CD14-positive monocyte (primary cell): ENCODE measurements around the gene MUTYH. TPM values are rescaled to one million over a fixed set of nuclear protein-coding genes. Genes with fewer than 3 reads are reported as not detected.

ENCODE experiments used
- DNase-seq, 3 donors: peaks; one replicate each; pipeline ENCODE4 v3.0.0-alpha.2; 2011 to 2022
- H2AFZ ChIP-seq: 2 replicates; pipeline ENCODE4 v1.6.0; 2012; ENCODE audit warnings: mild to moderate bottlenecking, low read depth, low read length, inconsistent platforms; ENCODE audit not compliant: insufficient read depth, poor library complexity, severe bottlenecking
- H3K27ac ChIP-seq, 2 donors: 1 replicate in 1 of 2; 2 replicates in 1 of 2; pipeline ENCODE4 v1.5.1; 2012 to 2013; ENCODE audit warnings: low read length in 2 of 2, control low read depth in 1 of 2, inconsistent platforms in 1 of 2, low read depth in 1 of 2, mild to moderate bottlenecking in 1 of 2
- H3K27me3 ChIP-seq, 2 donors: one replicate each; pipeline versions ENCODE4 v1.6.0 to v1.6.1; 2011 to 2013; ENCODE audit warnings: low read length in 2 of 2; ENCODE audit not compliant: control insufficient read depth in 2 of 2, insufficient read depth in 2 of 2
- H3K36me3 ChIP-seq, 2 donors: replicated peaks in 1 of 2; 1 replicate in 1 of 2; 2 replicates in 1 of 2; pipeline versions ENCODE4 v1.5.1 to v1.6.1; 2012 to 2013; ENCODE audit warnings: low read length in 2 of 2, control low read depth in 1 of 2, inconsistent platforms in 1 of 2, mild to moderate bottlenecking in 1 of 2; ENCODE audit not compliant: insufficient read depth in 2 of 2, control insufficient read depth in 1 of 2
- H3K4me1 ChIP-seq, 2 donors: 1 replicate in 1 of 2; 2 replicates in 1 of 2; pipeline versions ENCODE4 v1.5.1 to v1.6.1; 2012 to 2013; ENCODE audit warnings: low read length in 2 of 2, control low read depth in 1 of 2, inconsistent platforms in 1 of 2, mild to moderate bottlenecking in 1 of 2, moderate library complexity in 1 of 2; ENCODE audit not compliant: insufficient read depth in 2 of 2, control insufficient read depth in 1 of 2
- H3K4me2 ChIP-seq: replicated peaks from 2 replicates; pipeline ENCODE3; 2012; ENCODE audit warnings: low read length, moderate library complexity, mild to moderate bottlenecking; ENCODE audit not compliant: poor library complexity, severe bottlenecking; ENCODE audit errors: extremely low read depth
- H3K4me3 ChIP-seq, 3 experiments: fragments of 200-600 bp in 1 of 3; sonication (generic) in 1 of 3; replicated peaks in 1 of 3; 1 replicate in 2 of 3; 2 replicates in 1 of 3; pipeline ENCODE4 v1.5.1; 2011 to 2013; ENCODE audit warnings: low read length in 3 of 3, mild to moderate bottlenecking in 3 of 3, control low read depth in 2 of 3, low read depth in 2 of 3, inconsistent platforms in 1 of 3, moderate library complexity in 1 of 3
- H3K79me2 ChIP-seq: 2 replicates; pipeline ENCODE4 v1.6.0; 2012; ENCODE audit warnings: mild to moderate bottlenecking, control low read depth, inconsistent platforms, low read length, moderate library complexity; ENCODE audit not compliant: insufficient read depth
- H3K9ac ChIP-seq: 2 replicates; pipeline ENCODE4 v1.6.0; 2017; ENCODE audit warnings: low read length, mild to moderate bottlenecking; ENCODE audit not compliant: insufficient read depth, poor library complexity, severe bottlenecking
- H3K9me3 ChIP-seq, 2 donors: replicated peaks in 1 of 2; 1 replicate in 1 of 2; 2 replicates in 1 of 2; pipeline versions ENCODE4 v1.5.1 to v1.6.1; 2012 to 2013; ENCODE audit warnings: low read length in 2 of 2, control low read depth in 1 of 2; ENCODE audit not compliant: control insufficient read depth in 1 of 2, insufficient read depth in 1 of 2
- H4K20me1 ChIP-seq: 2 replicates; pipeline ENCODE4 v1.6.0; 2012; ENCODE audit warnings: mild to moderate bottlenecking, low read length, control low read depth, moderate library complexity; ENCODE audit not compliant: insufficient read depth
- H3K27ac Mint-ChIP-seq, 7 donors: one replicate each; pipeline ENCODE4 v1.8.0; 2020; ENCODE audit warnings: mild to moderate bottlenecking in 7 of 7, mixed read lengths in 7 of 7, moderate library complexity in 6 of 7, inconsistent platforms in 2 of 7
- H3K27me3 Mint-ChIP-seq, 3 donors: one replicate each; pipeline ENCODE4 v1.8.0; 2021 to 2022; ENCODE audit warnings: low read depth in 3 of 3, mild to moderate bottlenecking in 3 of 3, mixed read lengths in 3 of 3, moderate library complexity in 3 of 3, inconsistent platforms in 1 of 3
- H3K36me3 Mint-ChIP-seq, 2 donors: one replicate each; pipeline ENCODE4 v1.8.0; 2020; ENCODE audit warnings: mixed read lengths in 2 of 2, inconsistent platforms in 1 of 2, mild to moderate bottlenecking in 1 of 2
- H3K4me1 Mint-ChIP-seq: one replicate; pipeline ENCODE4 v1.8.0; 2020; ENCODE audit warnings: mild to moderate bottlenecking, mixed read lengths
- H3K4me3 Mint-ChIP-seq, 2 donors: one replicate each; pipeline ENCODE4 v1.8.0; 2020; ENCODE audit warnings: mild to moderate bottlenecking in 2 of 2, mixed read lengths in 2 of 2, moderate library complexity in 1 of 2
- H3K9me3 Mint-ChIP-seq, 7 donors: one replicate each; pipeline ENCODE4 v1.8.0; 2020 to 2022; ENCODE audit warnings: mixed read lengths in 7 of 7, mild to moderate bottlenecking in 6 of 7, moderate library complexity in 6 of 7, inconsistent platforms in 2 of 7
- WGBS: methylation state at CpG from one replicate; pipeline ENCODE4 v1.1.5; 2013; ENCODE audit warnings: missing lambda C conversion rate; ENCODE audit not compliant: insufficient coverage; 5-methylcytosine and 5-hydroxymethylcytosine counted together
- intact Hi-C, 2 donors: fragments of 100-400 bp; cut with micrococcal nuclease; formaldehyde crosslinking; loops; one replicate each; pipeline versions ENCODE4 v1.15.0 to v1.15.1; 2023
- polyA plus RNA-seq, 3 donors: library from polyadenylated mRNA; depleted of rRNA in 1 of 3; unstranded in 2 of 3; stranded (reverse) in 1 of 3; fragments of 300-500 nt in 2 of 3; fragments of >200 nt in 1 of 3; fragmentation: Illumina TruSeq in 2 of 3; gene quantifications; 1 replicate in 2 of 3; 2 replicates in 1 of 3; pipeline ENCODE4 v1.2.3, GENCODE V29; 2012 to 2021
- TF ChIP-seq, protein P1 (sequence below): fragments of 200-600 bp; IDR thresholded peaks from one replicate; pipeline ENCODE4 v1.8.0; 2022; ENCODE audit warnings: antibody characterized with exemption, mild to moderate bottlenecking

MUTYH gene
- polyA plus RNA-seq, 3 donors: 6.7 to 22.9 (median 8.1) TPM

DNA sequence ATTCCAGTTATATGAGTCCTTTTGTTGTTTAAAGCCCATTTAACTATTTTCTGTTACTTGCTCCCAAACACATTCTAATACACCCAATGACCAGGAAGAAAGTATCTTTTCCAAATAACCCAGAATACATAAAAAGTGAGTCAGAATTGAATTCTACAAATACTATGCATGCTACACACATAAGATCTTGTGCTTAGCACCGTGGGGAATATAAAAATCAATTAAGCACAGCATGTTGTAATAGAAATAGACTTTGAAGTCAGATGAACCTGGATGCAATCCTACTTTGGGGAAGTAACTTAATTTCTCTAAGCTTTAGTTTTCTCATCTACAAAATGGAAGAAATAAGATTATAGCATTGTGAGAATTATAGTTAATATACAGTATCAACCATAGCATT, 40.5 kb upstream of the MUTYH start:
- no peaks in the 10 kb centered on the region for H3K9me3 ChIP-seq
- Mint-ChIP-seq H3K4me3 (no peak overlapping the region), H3K27ac (no peak overlapping the region), H3K4me1 (no peaks in the 10 kb centered on the region), H3K36me3 (peaks cover 0 to 7% of the 10 kb centered on the region in 2 donors), H3K27me3 (no peaks in the 10 kb centered on the region), H3K9me3 (no peaks in the 10 kb centered on the region)
- no peaks in the 10 kb centered on the region for H3K27me3 ChIP-seq
- H3K9ac ChIP-seq: no peak overlapping the region
- H3K36me3 ChIP-seq: peaks cover 0 to 7% of the 10 kb centered on the region in 2 donors
- no peak overlapping the region for H2AFZ ChIP-seq
- no peak overlapping the region for H3K27ac ChIP-seq
- no peaks in the 10 kb centered on the region for H4K20me1 ChIP-seq
- no peaks in the 10 kb centered on the region for H3K79me2 ChIP-seq
- TF ChIP-seq, protein P1, sequence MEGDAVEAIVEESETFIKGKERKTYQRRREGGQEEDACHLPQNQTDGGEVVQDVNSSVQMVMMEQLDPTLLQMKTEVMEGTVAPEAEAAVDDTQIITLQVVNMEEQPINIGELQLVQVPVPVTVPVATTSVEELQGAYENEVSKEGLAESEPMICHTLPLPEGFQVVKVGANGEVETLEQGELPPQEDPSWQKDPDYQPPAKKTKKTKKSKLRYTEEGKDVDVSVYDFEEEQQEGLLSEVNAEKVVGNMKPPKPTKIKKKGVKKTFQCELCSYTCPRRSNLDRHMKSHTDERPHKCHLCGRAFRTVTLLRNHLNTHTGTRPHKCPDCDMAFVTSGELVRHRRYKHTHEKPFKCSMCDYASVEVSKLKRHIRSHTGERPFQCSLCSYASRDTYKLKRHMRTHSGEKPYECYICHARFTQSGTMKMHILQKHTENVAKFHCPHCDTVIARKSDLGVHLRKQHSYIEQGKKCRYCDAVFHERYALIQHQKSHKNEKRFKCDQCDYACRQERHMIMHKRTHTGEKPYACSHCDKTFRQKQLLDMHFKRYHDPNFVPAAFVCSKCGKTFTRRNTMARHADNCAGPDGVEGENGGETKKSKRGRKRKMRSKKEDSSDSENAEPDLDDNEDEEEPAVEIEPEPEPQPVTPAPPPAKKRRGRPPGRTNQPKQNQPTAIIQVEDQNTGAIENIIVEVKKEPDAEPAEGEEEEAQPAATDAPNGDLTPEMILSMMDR: no peak
- DNase-seq: no peak
- no peak overlapping the region for H3K4me2 ChIP-seq
- H3K4me1 ChIP-seq: no peaks in the 10 kb centered on the region
- WGBS: no CpG with 5 or more reads among the region's 1 CpG
- H3K4me3 ChIP-seq: no peak overlapping the region
- intact Hi-C loops: no loop called here

DNA sequence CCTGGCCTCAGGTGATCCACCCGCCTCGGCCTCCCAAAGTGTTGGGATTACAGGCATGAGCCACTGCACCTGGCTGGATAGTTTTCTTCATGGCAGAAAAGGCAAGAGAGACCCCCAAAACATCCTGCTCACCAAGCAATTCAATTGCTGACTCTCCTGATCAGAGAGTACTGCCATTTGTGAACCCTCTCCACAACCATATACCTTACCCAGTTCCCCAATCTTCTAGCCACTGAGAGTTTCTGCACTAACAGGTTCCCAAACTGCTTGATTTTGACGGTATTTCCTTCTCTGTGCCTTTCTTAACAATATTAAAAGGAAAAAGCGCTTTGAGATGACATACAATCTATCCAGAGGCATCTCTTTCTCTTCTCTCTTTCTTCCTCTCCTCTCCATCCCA, 39.9 kb upstream of the MUTYH start:
- 100% methylated on average over 2 of the region's 4 CpGs for WGBS
- H3K9me3 ChIP-seq: no peaks in the 10 kb centered on the region
- no peaks in the 10 kb centered on the region for H3K79me2 ChIP-seq
- H3K4me3 ChIP-seq: no peak overlapping the region
- H3K36me3 Mint-ChIP-seq: peaks cover 0 to 7% of the 10 kb centered on the region in 2 donors
- H4K20me1 ChIP-seq: no peaks in the 10 kb centered on the region
- H3K27ac Mint-ChIP-seq: no peak overlapping the region
- H3K36me3 ChIP-seq: peaks cover 0 to 5% of the 10 kb centered on the region in 2 donors
- no peak overlapping the region for H3K4me3 Mint-ChIP-seq
- H3K4me1 ChIP-seq: no peaks in the 10 kb centered on the region
- no peaks in the 10 kb centered on the region for H3K9me3 Mint-ChIP-seq
- H3K4me1 Mint-ChIP-seq: no peaks in the 10 kb centered on the region
- no peaks in the 10 kb centered on the region for H3K27me3 Mint-ChIP-seq
- DNase-seq: no peak
- H3K27ac ChIP-seq: no peak overlapping the region
- H2AFZ ChIP-seq: no peak overlapping the region
- no peaks in the 10 kb centered on the region for H3K27me3 ChIP-seq
- TF ChIP-seq, protein P1: no peak
- intact Hi-C loops: no loop called here
- H3K9ac ChIP-seq: no peak overlapping the region
- no peak overlapping the region for H3K4me2 ChIP-seq
